ENCODE measurements around the gene CELSR3. TPM values are rescaled to one million over a fixed set of nuclear protein-coding genes. Genes with fewer than 3 reads are reported as not detected.

The CELSR3 gene
- total RNA-seq, 6 experiments from 2014 or later, result 1.9 to 5.0 (median 3.4) TPM

DNA sequence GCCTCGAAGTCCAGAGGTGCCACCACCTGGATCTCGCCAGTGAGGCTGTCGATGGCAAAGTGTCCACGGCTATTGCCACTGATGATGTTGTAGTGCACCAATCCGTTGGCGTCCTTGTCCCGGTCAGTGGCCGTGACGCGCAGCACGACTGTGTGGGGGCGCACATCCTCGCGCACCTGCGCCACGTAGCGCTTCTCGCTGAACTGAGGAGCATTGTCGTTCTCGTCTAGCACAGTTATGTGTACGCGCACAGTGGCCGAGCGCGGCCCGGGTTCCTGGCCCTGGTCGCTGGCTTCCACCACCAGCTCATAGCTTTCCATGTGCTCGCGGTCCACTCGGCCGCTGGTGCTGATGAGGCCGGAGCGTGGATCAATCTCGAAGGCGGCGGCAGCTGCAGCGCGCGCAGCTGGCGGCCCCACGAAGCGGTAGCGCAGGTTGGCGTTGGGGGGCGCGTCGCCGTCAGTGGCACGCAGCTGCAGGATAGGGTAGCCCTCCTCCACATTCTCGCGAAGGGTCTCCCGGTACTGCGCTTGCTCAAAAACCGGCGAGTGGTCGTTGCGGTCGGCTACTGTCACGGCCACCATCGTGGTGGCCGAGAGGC is 1.8 kb downstream of the CELSR3 start:
- H3K4me3 Mint-ChIP-seq, result no peak overlapping the region
- H3K27me3 Mint-ChIP-seq (ENCODE audit: insufficient read depth), result peaks cover 11% of the 10 kb centered on the region

DNA sequence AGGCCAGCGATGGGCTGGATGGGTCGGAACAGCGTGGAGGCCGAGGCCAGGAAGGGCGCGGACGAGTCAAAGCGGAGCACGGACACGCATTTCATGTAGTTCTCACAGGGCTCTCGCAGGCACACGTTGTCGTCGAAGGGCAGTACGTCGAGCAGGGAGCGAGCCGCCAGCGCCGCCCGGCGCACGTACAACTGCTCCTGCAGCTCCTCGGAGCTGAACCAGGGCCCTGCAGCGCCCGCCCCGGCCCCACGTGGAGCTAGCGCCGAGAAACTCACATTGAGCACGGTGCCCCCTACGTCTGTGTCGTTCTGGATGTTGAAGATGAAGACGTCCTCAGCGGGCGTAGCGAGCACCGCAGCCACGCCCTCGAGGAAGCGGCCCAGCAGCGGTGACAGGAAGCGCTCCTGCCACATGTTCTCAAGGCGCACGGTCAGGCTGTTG is 5.8 kb downstream of the CELSR3 start:
- no peak overlapping the region for H3K27ac Mint-ChIP-seq
- no peak overlapping the region for H3K4me3 Mint-ChIP-seq
- H3K9me3 Mint-ChIP-seq, result peaks cover 3% of the 10 kb centered on the region
- no peak for DNase-seq
- no peaks in the 10 kb centered on the region for H3K4me1 Mint-ChIP-seq (ENCODE audit: low read depth)
- TF ChIP-seq, protein P1, sequence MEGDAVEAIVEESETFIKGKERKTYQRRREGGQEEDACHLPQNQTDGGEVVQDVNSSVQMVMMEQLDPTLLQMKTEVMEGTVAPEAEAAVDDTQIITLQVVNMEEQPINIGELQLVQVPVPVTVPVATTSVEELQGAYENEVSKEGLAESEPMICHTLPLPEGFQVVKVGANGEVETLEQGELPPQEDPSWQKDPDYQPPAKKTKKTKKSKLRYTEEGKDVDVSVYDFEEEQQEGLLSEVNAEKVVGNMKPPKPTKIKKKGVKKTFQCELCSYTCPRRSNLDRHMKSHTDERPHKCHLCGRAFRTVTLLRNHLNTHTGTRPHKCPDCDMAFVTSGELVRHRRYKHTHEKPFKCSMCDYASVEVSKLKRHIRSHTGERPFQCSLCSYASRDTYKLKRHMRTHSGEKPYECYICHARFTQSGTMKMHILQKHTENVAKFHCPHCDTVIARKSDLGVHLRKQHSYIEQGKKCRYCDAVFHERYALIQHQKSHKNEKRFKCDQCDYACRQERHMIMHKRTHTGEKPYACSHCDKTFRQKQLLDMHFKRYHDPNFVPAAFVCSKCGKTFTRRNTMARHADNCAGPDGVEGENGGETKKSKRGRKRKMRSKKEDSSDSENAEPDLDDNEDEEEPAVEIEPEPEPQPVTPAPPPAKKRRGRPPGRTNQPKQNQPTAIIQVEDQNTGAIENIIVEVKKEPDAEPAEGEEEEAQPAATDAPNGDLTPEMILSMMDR (IDR thresholded peaks at IDR 0.05), result no peak
- H3K36me3 Mint-ChIP-seq (ENCODE audit: low read depth), result peaks cover 21% of the 10 kb centered on the region; the same call in 1 of the 2 replicates
- H3K27me3 Mint-ChIP-seq (ENCODE audit: insufficient read depth), result peaks cover 5% of the 10 kb centered on the region

More for the DNA sequence above, 1.8 kb downstream of the CELSR3 start:
- peaks cover 17% of the 10 kb centered on the region for H3K4me1 Mint-ChIP-seq (ENCODE audit: low read depth)
- H3K27ac Mint-ChIP-seq, result no peak overlapping the region
- TF ChIP-seq, protein P1 (IDR thresholded peaks at IDR 0.05), result no peak
- H3K9me3 Mint-ChIP-seq, result peaks cover 3% of the 10 kb centered on the region
- peaks cover 26% of the 10 kb centered on the region; the same call in 1 of the 2 replicates for H3K36me3 Mint-ChIP-seq (ENCODE audit: low read depth)
- no peak for DNase-seq

DNA sequence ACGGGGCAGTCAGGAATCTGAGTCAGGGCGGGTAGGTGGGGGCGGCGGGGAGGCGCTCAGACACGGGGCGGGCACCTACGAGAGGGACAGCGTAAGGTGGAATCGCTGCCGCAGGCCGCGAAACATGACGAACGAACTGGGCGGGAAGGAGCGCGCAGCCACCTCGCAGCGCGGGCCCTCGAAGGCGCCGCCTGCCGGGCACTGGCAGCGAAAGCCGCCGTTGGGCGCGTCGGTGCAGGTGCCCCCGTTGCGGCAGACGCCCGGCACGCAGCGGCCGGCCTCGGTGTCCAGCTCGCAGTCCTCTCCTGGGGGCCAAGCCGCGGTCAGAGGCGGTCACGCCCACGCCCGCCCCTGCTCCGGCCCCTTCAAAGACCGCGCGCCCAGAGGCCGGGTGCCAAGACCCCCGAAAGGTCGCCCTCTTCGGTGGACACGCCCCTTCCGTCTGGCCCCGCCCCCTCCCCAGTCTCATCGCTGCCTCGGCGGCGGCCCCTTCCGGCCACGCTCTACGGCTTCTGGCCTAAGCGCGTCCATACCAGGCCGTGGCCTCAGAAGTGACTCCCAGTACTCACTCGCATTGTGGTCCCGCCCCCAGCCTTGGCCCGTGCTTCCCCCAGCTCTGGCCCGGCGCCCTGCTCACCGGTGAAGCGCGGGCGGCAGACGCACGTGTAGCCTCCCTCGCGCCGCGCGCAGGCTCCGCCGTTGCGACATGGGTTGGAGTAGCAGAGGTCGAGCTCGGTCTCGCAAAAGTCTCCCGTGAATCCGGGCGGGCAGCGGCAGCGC is 6.4 kb downstream of the CELSR3 start:
- peak; percentile 55 for DNase-seq
- TF ChIP-seq, protein P1 (IDR thresholded peaks at IDR 0.05), result peak; percentile 75
- Mint-ChIP-seq H3K4me1 (ENCODE audit: low read depth) (no peaks in the 10 kb centered on the region), H3K27me3 (ENCODE audit: insufficient read depth) (peaks cover 5% of the 10 kb centered on the region), H3K9me3 (peaks cover 3% of the 10 kb centered on the region), H3K36me3 (ENCODE audit: low read depth) (peaks cover 21% of the 10 kb centered on the region; the same call in 1 of the 2 replicates), H3K27ac (no peak overlapping the region), H3K4me3 (no peak overlapping the region)

DNA sequence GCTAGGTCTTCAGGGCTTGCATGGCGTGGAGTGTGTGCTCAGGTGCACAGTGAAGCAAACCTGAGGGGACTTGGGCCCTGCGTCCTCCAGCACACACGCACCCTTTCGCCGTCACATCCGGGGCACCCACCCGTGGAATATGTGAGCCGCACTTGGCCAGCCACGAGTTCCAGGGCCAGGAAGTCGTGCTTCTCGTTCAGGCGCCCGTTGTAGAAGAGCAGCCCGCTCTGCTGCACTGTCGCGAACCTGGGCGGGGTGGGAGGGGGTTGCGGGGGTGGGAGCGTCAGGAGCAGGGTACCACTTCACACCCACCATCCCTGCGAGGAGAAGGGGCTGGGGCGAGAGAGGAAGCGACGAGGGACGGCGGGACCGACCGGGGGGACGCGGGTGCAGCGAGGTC is 7.1 kb downstream of the CELSR3 start:
- H3K36me3 Mint-ChIP-seq (ENCODE audit: low read depth), result peaks cover 21% of the 10 kb centered on the region; the same call in 1 of the 2 replicates
- TF ChIP-seq, protein P1 (IDR thresholded peaks at IDR 0.05), result no peak
- no peaks in the 10 kb centered on the region for H3K4me1 Mint-ChIP-seq (ENCODE audit: low read depth)
- no peak for DNase-seq
- H3K9me3 Mint-ChIP-seq, result peaks cover 3% of the 10 kb centered on the region
- H3K27me3 Mint-ChIP-seq (ENCODE audit: insufficient read depth), result peaks cover 9% of the 10 kb centered on the region
- peak overlapping the region; percentile 17; the same call in 1 of the 2 replicates for H3K4me3 Mint-ChIP-seq
- no peak overlapping the region for H3K27ac Mint-ChIP-seq

DNA sequence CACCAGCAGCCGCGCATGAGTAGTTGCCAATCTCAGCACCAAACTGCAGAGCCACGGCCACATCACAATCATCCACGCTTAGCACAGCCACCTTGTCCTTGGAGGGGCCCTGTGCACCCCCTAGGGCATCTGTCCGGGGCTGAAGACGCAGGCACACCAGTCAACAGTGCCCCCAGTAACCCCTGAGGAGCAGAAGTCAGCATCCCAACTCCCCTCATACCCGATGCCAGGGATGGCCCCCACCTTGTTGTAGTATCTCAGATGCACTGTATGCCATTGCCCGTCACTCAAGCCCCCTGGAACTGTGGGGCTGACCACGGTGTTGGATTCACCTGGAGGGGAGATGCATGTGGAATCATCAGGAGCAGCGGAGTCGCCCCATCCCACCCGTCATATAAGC is 7.6 kb downstream of the CELSR3 start:
- DNase-seq, result no peak
- Mint-ChIP-seq H3K4me3 (0 out of 2 replicates have a peak overlapping the region, but pooled peaks have one; percentile 17), H3K4me1 (ENCODE audit: low read depth) (no peaks in the 10 kb centered on the region), H3K9me3 (peaks cover 3% of the 10 kb centered on the region), H3K27me3 (ENCODE audit: insufficient read depth) (peaks cover 7% of the 10 kb centered on the region), H3K27ac (no peak overlapping the region), H3K36me3 (ENCODE audit: low read depth) (peaks cover 16% of the 10 kb centered on the region; the same call in 1 of the 2 replicates)
- TF ChIP-seq, protein P1 (IDR thresholded peaks at IDR 0.05), result no peak

All from HFFc6 (cell line).